GM23248 (cell line): Measurements from ENCODE around the gene C10orf90.

Experiments used
- EZH2 ChIP-seq: fragments of 200-600 bp; sonication (generic); IDR thresholded peaks from 2 replicates; pipeline ENCODE4 v1.6.1; 2018; ENCODE audit warnings: antibody characterized with exemption, mild to moderate bottlenecking; ENCODE audit not compliant: insufficient read depth, poor library complexity, severe bottlenecking
- EZH2phosphoT487 ChIP-seq: fragments of 200-600 bp; sonication (generic); IDR thresholded peaks from 2 replicates; pipeline ENCODE4 v1.6.1; 2018; ENCODE audit warnings: antibody characterized with exemption, moderate library complexity, mild to moderate bottlenecking, low read depth; ENCODE audit not compliant: insufficient read depth

DNA sequence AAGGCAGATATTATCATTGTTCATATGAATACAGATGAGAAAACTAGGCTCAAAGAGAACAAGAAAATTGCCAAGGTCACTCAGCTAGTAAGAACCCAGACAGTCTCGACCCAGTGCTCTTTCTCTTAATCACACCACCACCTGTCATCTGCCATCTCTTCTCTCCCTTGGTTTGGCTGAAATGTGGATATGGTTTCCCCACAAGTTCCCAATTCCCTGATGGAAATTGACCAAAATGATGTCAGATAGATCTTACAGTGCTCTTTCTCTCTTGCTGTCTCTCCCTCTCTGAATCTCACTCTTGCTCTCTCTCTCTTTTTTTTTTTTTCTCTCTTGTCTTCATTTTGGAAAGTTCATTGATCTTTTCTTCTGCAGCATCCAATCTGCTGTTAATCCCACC lies 9.1 kb downstream of the C10orf90 start:
- TF ChIP-seq EZH2 (no peak), EZH2phosphoT487 (no peak)
